ENCODE results near the gene LDB2.

- TF ChIP-seq CTCF (IDR thresholded peaks at IDR 0.05) (no peak), POLR2A (IDR thresholded peaks at IDR 0.05) (no peak)
These were observed 281.0 kb downstream of the LDB2 start for GRCh38 chr4:16617435-16617834.

All from tibial nerve (tissue), 3 donors.